Aorta (tissue), 5 donors: ENCODE data around the gene ARID1A. TPM values are rescaled to one million over a fixed set of nuclear protein-coding genes. Genes with fewer than 3 reads are reported as not detected.
"Not testable (repeated sequence)": the region's sequence is repeated elsewhere in the genome, so short reads cannot be mapped to it uniquely, and the experiment has no call there.

Source experiments
- ATAC-seq: fragments of 200-7000 bp; cut with Tn5 transposase; one replicate; pipeline ENCODE4 v1.9.1; 2022; ENCODE audit warnings: moderate library complexity; ENCODE audit not compliant: low FRiP score
- DNase-seq, 2 donors: peaks; one replicate each; pipeline ENCODE4 v3.0.0-alpha.2; 2020
- H3K27ac ChIP-seq, 2 donors: one replicate each; pipeline ENCODE4 v1.5.1; 2013; ENCODE audit warnings: low read length in 2 of 2, mild to moderate bottlenecking in 2 of 2, moderate library complexity in 2 of 2, control low read depth in 1 of 2, inconsistent platforms in 1 of 2, low read depth in 1 of 2
- H3K27me3 ChIP-seq, 2 donors: one replicate each; pipeline ENCODE4 v1.6.1; 2013; ENCODE audit warnings: control low read depth in 1 of 2, low read length in 1 of 2, mild to moderate bottlenecking in 1 of 2, moderate library complexity in 1 of 2; ENCODE audit not compliant: insufficient read depth in 2 of 2, control insufficient read depth in 1 of 2
- H3K36me3 ChIP-seq, 2 donors: one replicate each; pipeline ENCODE4 v1.6.1; 2013; ENCODE audit warnings: control low read depth in 1 of 2, low read length in 1 of 2, mild to moderate bottlenecking in 1 of 2; ENCODE audit not compliant: insufficient read depth in 2 of 2, control insufficient read depth in 1 of 2
- H3K4me1 ChIP-seq, 2 donors: one replicate each; pipeline ENCODE4 v1.6.1; 2013; ENCODE audit warnings: low read length in 2 of 2, control low read depth in 1 of 2, mild to moderate bottlenecking in 1 of 2, moderate library complexity in 1 of 2; ENCODE audit not compliant: insufficient read depth in 2 of 2, control insufficient read depth in 1 of 2
- H3K4me3 ChIP-seq, 2 donors: one replicate each; pipeline ENCODE4 v1.5.1; 2013; ENCODE audit warnings: low read length in 2 of 2, control low read depth in 1 of 2, mild to moderate bottlenecking in 1 of 2
- H3K9me3 ChIP-seq: one replicate; pipeline ENCODE4 v1.6.1; 2013; ENCODE audit warnings: mild to moderate bottlenecking, low read length; ENCODE audit not compliant: control insufficient read depth
- WGBS, 2 donors: extraction: QIAGEN DNeasy Blood & Tissue Kit; methylation state at CpG; one replicate each; pipeline ENCODE4 v1.1.7; 2013; 5-methylcytosine and 5-hydroxymethylcytosine counted together
- intact Hi-C, 2 donors: fragments of 100-400 bp; cut with DNase I; formaldehyde crosslinking; loops; one replicate each; pipeline versions ENCODE4 v1.14.2 to v1.15.0; 2022
- long read RNA-seq, 2 donors: library from polyadenylated mRNA; unstranded; transcript quantifications; one replicate each; pipeline ENCODE4 v2.0.0, GENCODE V29; 2020 to 2021
- polyA plus RNA-seq, 2 donors: library from polyadenylated mRNA; stranded (reverse); fragments of 200-250 nt; gene quantifications; one replicate each; pipeline ENCODE4 v1.2.3, GENCODE V29; 2013
- total RNA-seq, 2 donors: library from RNA; stranded (reverse); fragmentation: NEBNext Ultra II Directional; extraction: Animal tissue kit (Norgen Biotek cat#: 25700); gene quantifications; one replicate each; pipeline ENCODE4 v1.2.1, GENCODE V29; 2021
- donor health status: healthy with polysubstance abuse.
- donor health status: Bipolar disorder and iron deficiency.
- donor health status: DM: no; HTN: no; CAD: no.
- donor health status: DM: no; HTN: no; CAD: no.
- donor health status: DM: yes; HTN: yes; CAD: no.

ARID1A gene
- total RNA-seq, result 10 to 100 TPM; 55.9 to 72.3 TPM
- 10 to 100 TPM in 1 of 2 donors, 1 to 10 TPM in 1; 6.5 to 13.7 TPM for polyA plus RNA-seq
- long read RNA-seq, donor 1, transcript ARID1A-217 (1 exons, 3,046 nt), result major isoform, 34 of 83 reads
- long read RNA-seq, donor 1, partial matches to known transcripts, result 41 of 83 reads
- long read RNA-seq, donor 1, other reads (novel, unspliced or antisense), result 8 of 83 reads
- long read RNA-seq, donor 2, transcript ARID1A-217 (1 exons, 3,046 nt), result major isoform, 17 of 38 reads
- long read RNA-seq, donor 2, partial matches to known transcripts, result 15 of 38 reads
- long read RNA-seq, donor 2, other reads (novel, unspliced or antisense), result 6 of 38 reads

GRCh38 chr1:26695356-26696118 is at the start of gene ARID1A:
Gene ARID1A (plus strand): TSS chr1:26696015. CDS start chr1:26696404, 389 bp downstream.
- Histone ChIP-seq H3K27ac (peak within 1 kb of the TSS; percentile 91 to 93), H3K4me1 (peaks cover 2 to 8% of the 10 kb centered on the region in 2 donors), H3K27me3 (no peaks in the 10 kb centered on the region), H3K36me3 (no peaks in the 10 kb centered on the region), H3K4me3 (peak within 1 kb of the TSS; percentile 95 to 100), H3K9me3 (no peaks in the 10 kb centered on the region)
- ATAC-seq (peak; percentile 91), DNase-seq (peak; percentile 97 to 99)
- 0% methylated on average over 41 to 76 of the region's 80 CpGs for WGBS, 2 donors
- intact Hi-C loops, result loop anchor here (1.0 to 5.0 kb wide), 2 partner anchors 77 to 92 kb away; partner anchors contain the start of gene PIGV (in 1 of the 2)

GRCh38 chr1:26664802-26665201 is 31.0 kb upstream of the ARID1A start:
- Histone ChIP-seq H3K4me3 (no peak overlapping the region), H3K9me3 (no peaks in the 10 kb centered on the region), H3K36me3 (no peaks in the 10 kb centered on the region), H3K27ac (no peak overlapping the region), H3K4me1 (no peaks in the 10 kb centered on the region), H3K27me3 (no peaks in the 10 kb centered on the region)
- DNase-seq, result no peak
- intact Hi-C loops, result no loop called here
- 70 to 74% methylated on average over 2 of the region's 2 CpGs for WGBS, 2 donors
- no peak for ATAC-seq

- intact Hi-C loops, result no loop called here
- no peak overlapping the region for H3K27ac ChIP-seq
- no peaks in the 10 kb centered on the region for H3K36me3 ChIP-seq
- H3K9me3 ChIP-seq, result no peaks in the 10 kb centered on the region
- ATAC-seq (no peak), DNase-seq (no peak)
- WGBS, 2 donors, result 95 to 96% methylated on average over 1 of the region's 1 CpG
- H3K4me3 ChIP-seq, result no peak overlapping the region
- H3K4me1 ChIP-seq, result no peaks in the 10 kb centered on the region
- H3K27me3 ChIP-seq, result no peaks in the 10 kb centered on the region
These were observed 29.0 kb upstream of the ARID1A start for GRCh38 chr1:26666855-26667254.

GRCh38 chr1:26668106-26668786 is 27.6 kb upstream of the ARID1A start:
- H3K9me3 ChIP-seq, H3K27ac ChIP-seq, intact Hi-C loops, ATAC-seq, H3K36me3 ChIP-seq, H3K4me3 ChIP-seq, H3K27me3 ChIP-seq, H3K4me1 ChIP-seq: not testable (repeated sequence)
- peak in 1 of 2 donors; percentile 5 for DNase-seq
- 40 to 54% methylated on average over 4 of the region's 4 CpGs for WGBS, 2 donors

GRCh38 chr1:26677306-26678115 is 18.3 kb upstream of the ARID1A start:
- Histone ChIP-seq H3K4me1 (peaks cover 0 to 1% of the 10 kb centered on the region in 2 donors), H3K36me3 (no peaks in the 10 kb centered on the region), H3K4me3 (no peak overlapping the region), H3K27ac (no peak overlapping the region), H3K27me3 (no peaks in the 10 kb centered on the region), H3K9me3 (no peaks in the 10 kb centered on the region)
- ATAC-seq (peak; percentile 91), DNase-seq (peak; percentile 76 to 84)
- intact Hi-C loops, result loop anchor here in 1 of 2 donors (5.0 kb wide), 2 partner anchors 50 to 115 kb away; no protein-coding TSS in a partner anchor
- WGBS, 2 donors, result 4% methylated on average over 9 of the region's 9 CpGs

GRCh38 chr1:26684763-26685508 is 10.9 kb upstream of the ARID1A start:
- no peaks in the 10 kb centered on the region for H3K9me3 ChIP-seq
- H3K27ac ChIP-seq, result no peak overlapping the region
- H3K27me3 ChIP-seq, result no peaks in the 10 kb centered on the region
- 76 to 77% methylated on average over 4 of the region's 4 CpGs for WGBS, 2 donors
- intact Hi-C loops, result no loop called here
- ATAC-seq, result no peak
- no peak overlapping the region for H3K4me3 ChIP-seq
- no peak for DNase-seq
- H3K4me1 ChIP-seq, result no peaks in the 10 kb centered on the region
- H3K36me3 ChIP-seq, result no peaks in the 10 kb centered on the region

GRCh38 chr1:26686795-26687194 is 9.0 kb upstream of the ARID1A start:
- H3K4me1 ChIP-seq, result no peaks in the 10 kb centered on the region
- H3K36me3 ChIP-seq, result no peaks in the 10 kb centered on the region
- 10 to 19% methylated on average over 1 of the region's 1 CpG for WGBS, 2 donors
- ATAC-seq (no peak), DNase-seq (no peak)
- no peaks in the 10 kb centered on the region for H3K27me3 ChIP-seq
- intact Hi-C loops, result no loop called here
- no peaks in the 10 kb centered on the region for H3K9me3 ChIP-seq
- no peak overlapping the region for H3K4me3 ChIP-seq
- no peak overlapping the region for H3K27ac ChIP-seq
